Psoas muscle (tissue), 8 donors: ENCODE data around the gene PRR22. TPM values are rescaled to one million over a fixed set of nuclear protein-coding genes. Genes with fewer than 3 reads are reported as not detected.

Source experiments
- ATAC-seq, 4 donors: fragments of 200-7000 bp; cut with Tn5 transposase; one replicate each; pipeline ENCODE4 v1.9.1; 2020; ENCODE audit warnings: moderate library complexity in 3 of 4, mild to moderate bottlenecking in 2 of 4
- DNase-seq, 2 donors: peaks; one replicate each; pipeline ENCODE4 v3.0.0-alpha.2; 2020
- H3K27ac ChIP-seq: fragments of 200-600 bp; one replicate; pipeline ENCODE4 v1.8.0; 2022
- H3K27me3 ChIP-seq, 3 donors: fragments of 200-600 bp in 1 of 3; one replicate each; pipeline versions ENCODE4 v1.6.1 to v1.8.0; 2013 to 2022; ENCODE audit warnings: low read length in 2 of 3, mild to moderate bottlenecking in 2 of 3, moderate library complexity in 1 of 3; ENCODE audit not compliant: insufficient read depth in 3 of 3
- H3K36me3 ChIP-seq, 2 donors: fragments of 200-600 bp in 1 of 2; one replicate each; pipeline versions ENCODE4 v1.6.1 to v1.8.0; 2013 to 2022; ENCODE audit warnings: low read depth in 1 of 2, mild to moderate bottlenecking in 1 of 2, moderate library complexity in 1 of 2; ENCODE audit not compliant: insufficient read depth in 1 of 2
- H3K4me1 ChIP-seq: fragments of 200-600 bp; one replicate; pipeline ENCODE4 v1.8.0; 2022
- H3K4me3 ChIP-seq: fragments of 200-600 bp; one replicate; pipeline ENCODE4 v1.8.0; 2022; ENCODE audit warnings: mild to moderate bottlenecking
- H3K9me3 ChIP-seq: fragments of 200-600 bp; one replicate; pipeline ENCODE4 v1.8.0; 2022
- WGBS, 3 donors: extraction: QIAGEN DNeasy Blood & Tissue Kit; methylation state at CpG; one replicate each; pipeline versions ENCODE4 v1.1.6 to v1.1.7; 2013; 5-methylcytosine and 5-hydroxymethylcytosine counted together
- intact Hi-C, 2 donors: fragments of 100-400 bp; cut with DNase I; formaldehyde crosslinking; loops; one replicate each; pipeline versions ENCODE4 v1.11.0 to v1.14.2; 2022
- polyA plus RNA-seq, 3 donors: library from polyadenylated mRNA; stranded (reverse); fragments of 200-250 nt; gene quantifications; one replicate each; pipeline ENCODE4 v1.2.3, GENCODE V29; 2013
- total RNA-seq, 4 donors: library from RNA; stranded (reverse); fragmentation: NEBNext Ultra II Directional in 2 of 4; extraction: Animal tissue kit (Norgen Biotek cat#: 25700) in 2 of 4; gene quantifications; one replicate each; pipeline versions ENCODE4 v1.2.1 to v1.2.4, GENCODE V29; 2021 to 2023
- TF ChIP-seq, protein P1 (sequence below): fragments of 200-600 bp; IDR thresholded peaks from one replicate; pipeline ENCODE4 v1.8.0; 2022; ENCODE audit warnings: antibody characterized with exemption
- donor health status: healthy with polysubstance abuse.
- donor health status: DM: no; HTN: no; CAD: no; lungs with moderate emphysema.
- donor health status: Bipolar disorder and iron deficiency.
- donor health status: healthy.
- donor health status: DM: yes; HTN: yes; CAD: no.
- donor health status: DM: no; HTN: no; CAD: no.
- donor health status: DM: no; HTN: no; CAD: no.
- donor health status: DM: yes; HTN: yes; CAD: no.

The PRR22 gene
- total and polyA plus RNA-seq, 7 donors = 0.57 to 2.7 (median 1.2) TPM

DNA sequence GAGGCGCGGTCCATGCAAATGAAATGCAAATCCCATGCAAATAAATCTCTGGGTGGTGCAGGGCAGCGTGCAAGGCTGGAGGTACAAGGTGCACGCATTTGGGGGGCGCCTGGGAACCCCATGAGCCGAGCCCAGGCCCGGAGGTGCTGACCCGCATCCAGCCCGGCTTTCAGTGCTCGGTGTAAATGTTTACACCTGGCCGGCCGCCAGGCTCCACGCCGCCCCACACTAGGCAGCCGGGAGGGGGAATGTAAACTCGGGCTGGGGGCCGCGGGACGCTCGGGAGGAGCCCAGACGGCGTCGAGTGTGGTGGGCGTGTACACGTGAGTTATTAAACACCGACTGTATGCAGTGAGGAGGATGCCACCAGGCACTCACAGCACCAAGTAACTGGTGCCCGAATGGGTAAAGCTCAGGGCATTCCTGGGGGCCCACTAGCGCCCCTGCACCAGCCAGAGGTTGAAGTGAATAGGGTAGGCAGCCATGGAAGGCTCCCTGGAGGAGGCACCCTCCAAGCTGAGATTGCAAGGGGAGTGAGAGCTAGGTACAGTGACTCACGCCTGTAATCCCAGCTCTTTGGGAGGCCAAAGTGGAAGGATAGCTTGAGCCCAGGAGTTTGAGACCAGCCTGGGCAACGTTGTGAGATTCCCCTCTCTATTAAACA, 37.8 kb upstream of the PRR22 start:
- H3K27me3 ChIP-seq = peaks cover 0 to 59% (median 13%) of the 10 kb centered on the region in 3 donors
- WGBS, 3 donors = 41 to 49% (median 43%) methylated on average over 30 of the region's 30 CpGs
- no peak overlapping the region for H3K4me3 ChIP-seq
- H3K27ac ChIP-seq = no peak overlapping the region
- no peaks in the 10 kb centered on the region for H3K4me1 ChIP-seq
- intact Hi-C loops = no loop called here
- TF ChIP-seq, protein P1, sequence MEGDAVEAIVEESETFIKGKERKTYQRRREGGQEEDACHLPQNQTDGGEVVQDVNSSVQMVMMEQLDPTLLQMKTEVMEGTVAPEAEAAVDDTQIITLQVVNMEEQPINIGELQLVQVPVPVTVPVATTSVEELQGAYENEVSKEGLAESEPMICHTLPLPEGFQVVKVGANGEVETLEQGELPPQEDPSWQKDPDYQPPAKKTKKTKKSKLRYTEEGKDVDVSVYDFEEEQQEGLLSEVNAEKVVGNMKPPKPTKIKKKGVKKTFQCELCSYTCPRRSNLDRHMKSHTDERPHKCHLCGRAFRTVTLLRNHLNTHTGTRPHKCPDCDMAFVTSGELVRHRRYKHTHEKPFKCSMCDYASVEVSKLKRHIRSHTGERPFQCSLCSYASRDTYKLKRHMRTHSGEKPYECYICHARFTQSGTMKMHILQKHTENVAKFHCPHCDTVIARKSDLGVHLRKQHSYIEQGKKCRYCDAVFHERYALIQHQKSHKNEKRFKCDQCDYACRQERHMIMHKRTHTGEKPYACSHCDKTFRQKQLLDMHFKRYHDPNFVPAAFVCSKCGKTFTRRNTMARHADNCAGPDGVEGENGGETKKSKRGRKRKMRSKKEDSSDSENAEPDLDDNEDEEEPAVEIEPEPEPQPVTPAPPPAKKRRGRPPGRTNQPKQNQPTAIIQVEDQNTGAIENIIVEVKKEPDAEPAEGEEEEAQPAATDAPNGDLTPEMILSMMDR = no peak
- no peaks in the 10 kb centered on the region for H3K36me3 ChIP-seq
- DNase-seq (no peak), ATAC-seq (no peak)
- no peaks in the 10 kb centered on the region for H3K9me3 ChIP-seq

DNA sequence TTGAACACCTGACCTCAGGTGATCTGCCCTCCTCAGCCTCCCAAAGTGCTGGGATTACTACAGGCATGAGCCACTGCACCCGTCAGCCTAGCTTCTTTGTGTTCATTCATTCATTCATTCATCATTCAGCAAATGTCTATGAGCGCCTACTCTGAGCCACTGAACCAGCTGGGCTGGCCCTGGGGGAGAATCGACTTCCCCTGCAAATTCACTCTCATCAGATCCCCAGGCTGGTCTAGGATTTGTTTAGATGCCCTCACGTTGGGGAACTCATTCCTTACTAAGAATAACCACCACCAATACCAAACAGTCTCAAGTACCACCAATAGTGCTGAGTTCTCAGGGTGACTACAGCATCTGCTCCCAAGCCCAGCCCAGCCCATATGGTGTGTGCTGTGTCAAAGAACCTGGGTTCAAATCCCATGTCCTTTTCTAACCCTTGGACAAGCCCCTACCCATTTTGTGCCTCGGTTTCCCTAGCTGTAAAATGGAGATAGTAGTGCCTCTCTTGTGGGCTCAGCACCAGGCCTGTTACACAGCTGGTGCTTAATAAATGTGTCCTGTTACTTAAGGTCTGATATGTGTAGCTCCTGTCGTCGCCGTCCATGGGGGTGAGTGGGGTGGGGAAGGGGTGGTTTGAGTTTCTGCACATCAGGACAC, 37.1 kb upstream of the PRR22 start:
- H3K9me3 ChIP-seq = no peaks in the 10 kb centered on the region
- H3K4me1 ChIP-seq = no peaks in the 10 kb centered on the region
- 49 to 58% (median 54%) methylated on average over 8 of the region's 8 CpGs for WGBS, 3 donors
- TF ChIP-seq, protein P1 = no peak
- H3K27me3 ChIP-seq = peaks cover 0 to 52% (median 7%) of the 10 kb centered on the region in 3 donors
- DNase-seq = no peak
- no peak overlapping the region for H3K4me3 ChIP-seq
- intact Hi-C loops = no loop called here
- ATAC-seq = no peak
- H3K36me3 ChIP-seq = no peaks in the 10 kb centered on the region
- H3K27ac ChIP-seq = no peak overlapping the region

DNA sequence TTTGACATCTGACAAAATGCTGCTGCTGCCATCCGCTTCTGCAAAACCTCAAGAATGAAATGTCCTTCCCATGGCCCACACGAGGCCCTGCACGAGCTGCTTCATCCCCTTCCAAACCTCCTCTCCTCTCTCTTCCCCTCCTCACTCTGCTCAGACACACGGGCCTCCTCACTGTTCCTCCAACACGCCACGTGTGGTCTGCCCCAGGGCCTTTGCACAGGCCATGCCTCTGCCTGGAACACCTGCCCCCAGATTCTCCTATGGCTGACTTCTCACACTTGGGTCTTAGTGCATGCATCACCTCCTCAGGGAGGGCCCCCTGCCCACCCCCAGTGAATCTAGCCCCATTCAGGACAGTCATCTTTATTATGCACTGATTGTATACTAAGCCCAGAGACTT, 36.2 kb upstream of the PRR22 start:
- Histone ChIP-seq H3K27ac (no peak overlapping the region), H3K27me3 (peaks cover 0 to 49% (median 5%) of the 10 kb centered on the region in 3 donors), H3K4me3 (no peak overlapping the region), H3K36me3 (no peaks in the 10 kb centered on the region), H3K9me3 (no peaks in the 10 kb centered on the region), H3K4me1 (no peaks in the 10 kb centered on the region)
- 42 to 53% (median 51%) methylated on average over 6 of the region's 6 CpGs for WGBS, 3 donors
- TF ChIP-seq, protein P1 = no peak
- ATAC-seq (no peak), DNase-seq (no peak)
- intact Hi-C loops = no loop called here

DNA sequence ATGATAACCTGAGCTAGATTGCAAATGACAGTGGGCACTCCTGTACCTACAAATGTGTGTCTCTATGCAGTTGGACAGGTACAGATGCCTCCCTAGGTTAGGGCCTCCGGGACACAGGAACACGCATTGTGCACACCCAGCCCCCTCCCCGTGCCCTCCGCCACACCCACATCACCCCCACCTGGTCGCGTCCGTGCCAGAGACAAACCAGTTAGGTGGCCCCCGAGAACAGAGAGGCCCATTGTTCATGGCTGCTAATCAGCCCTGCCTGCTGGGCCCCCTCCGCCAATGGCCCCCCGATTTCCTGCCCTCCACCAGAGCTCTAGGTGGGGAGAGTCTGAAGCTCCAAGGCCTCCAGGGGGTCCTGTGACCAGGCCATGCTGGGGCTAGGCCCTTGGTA, 34.0 kb upstream of the PRR22 start:
- Histone ChIP-seq H3K9me3 (no peaks in the 10 kb centered on the region), H3K4me3 (no peak overlapping the region), H3K4me1 (no peaks in the 10 kb centered on the region), H3K27ac (no peak overlapping the region), H3K27me3 (peaks cover 0 to 41% (median 1%) of the 10 kb centered on the region in 3 donors), H3K36me3 (no peaks in the 10 kb centered on the region)
- DNase-seq = no peak
- TF ChIP-seq, protein P1 = no peak
- no peak for ATAC-seq
- WGBS, 3 donors = 74 to 80% (median 78%) methylated on average over 10 of the region's 10 CpGs
- intact Hi-C loops = no loop called here
